NCI-H2227 (cell line): ENCODE results near the gene SIMC1.
"Not testable (repeated sequence)": the region's sequence is repeated elsewhere in the genome, so short reads cannot be mapped to it uniquely, and the experiment has no call there.

ENCODE experiments used
- DNase-seq: peaks from one replicate; lab custom pipeline; 2025; ENCODE audit not compliant: unreplicated experiment; lab: John Stamatoyannopoulos, UW

Gene SIMC1

DNA sequence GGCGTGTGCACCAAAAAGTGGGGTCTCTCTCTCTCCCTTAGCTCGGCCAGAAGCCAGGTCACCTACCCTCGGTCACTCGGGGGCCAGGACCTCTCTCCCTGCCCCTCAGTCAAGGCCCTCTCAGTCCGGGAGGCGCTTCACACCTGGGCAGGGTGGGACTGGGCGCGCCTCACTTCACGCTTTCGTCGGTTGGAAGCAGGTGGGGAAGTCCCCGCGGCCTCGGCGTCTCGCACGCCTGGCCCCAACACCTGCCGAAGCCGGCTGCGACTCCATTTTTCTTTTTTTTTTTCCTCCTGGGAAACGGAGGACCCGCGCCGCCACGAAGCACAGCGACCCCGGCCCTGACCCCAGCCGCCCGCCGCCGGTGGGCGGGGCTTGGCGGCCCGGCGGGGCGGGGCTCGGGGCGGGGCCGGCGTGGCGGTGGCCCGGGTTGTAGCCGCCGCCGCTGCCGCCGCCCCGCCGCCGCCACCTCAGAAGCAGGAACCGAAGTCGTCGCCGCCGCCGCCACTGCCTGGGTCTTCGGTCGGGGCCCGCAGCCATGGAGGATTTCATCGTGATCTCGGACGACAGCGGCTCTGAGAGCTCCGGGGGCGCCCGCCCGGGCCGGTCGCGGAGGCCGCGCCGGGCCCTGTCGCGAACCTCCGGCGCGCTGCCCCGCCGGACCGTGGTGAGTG, at the start of gene SIMC1:
Gene SIMC1, plus strand, starts transcription at position 454 of the 674 bp plus-strand sequence. Its CDS starts 85 bp downstream, at position 539.
- peak; percentile 24 for DNase-seq

DNA sequence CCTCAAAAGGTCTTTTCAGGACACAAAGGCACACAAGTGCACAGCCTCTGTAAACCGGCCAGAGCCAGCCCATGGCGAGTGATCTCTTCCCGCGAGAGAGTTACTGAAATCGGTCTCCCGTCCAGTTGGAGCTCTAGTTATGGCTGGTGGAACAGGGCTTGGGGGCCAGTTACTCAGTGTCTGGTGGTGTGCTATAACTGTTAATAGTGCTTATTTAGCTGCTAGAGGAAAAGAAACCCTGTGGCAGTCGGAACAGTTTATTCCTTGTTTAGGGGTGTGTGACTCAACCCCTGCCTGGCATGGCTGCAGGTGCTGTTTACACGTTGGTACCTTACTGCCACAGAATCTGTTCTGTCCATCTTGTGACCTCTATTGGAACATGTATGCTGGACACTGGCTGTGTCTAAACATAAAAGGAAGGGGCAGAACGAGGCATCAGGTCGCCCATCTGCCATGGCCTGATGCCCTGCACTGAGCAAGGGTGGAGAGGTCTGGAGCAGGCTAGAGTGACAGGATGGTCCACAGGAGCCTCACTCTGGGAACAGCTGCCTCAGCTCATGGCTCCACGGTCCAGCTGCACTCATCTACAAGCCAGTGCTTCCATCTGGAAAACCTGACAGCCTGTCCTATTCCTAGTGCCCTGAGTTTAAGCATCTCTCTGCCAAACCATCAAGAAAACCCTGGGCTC, 49.6 kb upstream of the SIMC1 start:
- DNase-seq = no peak

DNA sequence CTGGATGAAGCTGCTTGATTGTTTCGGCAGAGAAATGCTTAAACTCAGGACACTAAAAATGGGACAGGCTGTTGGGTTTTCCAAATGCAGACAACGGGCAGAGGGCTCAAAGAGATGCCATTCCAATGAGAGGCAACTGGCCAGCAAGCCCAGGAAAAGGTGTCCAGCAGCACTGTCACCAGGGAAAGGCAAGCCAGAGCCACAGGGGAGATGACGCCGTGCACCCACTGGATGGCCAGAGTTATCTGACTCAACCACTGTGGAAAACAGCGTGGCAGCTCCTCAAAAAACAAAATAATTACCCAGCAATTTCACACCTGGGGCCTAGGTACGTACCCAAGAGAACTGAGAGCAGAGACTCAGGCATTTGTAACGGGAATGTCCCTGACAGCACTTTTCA, 48.4 kb upstream of the SIMC1 start:
- DNase-seq = no peak

DNA sequence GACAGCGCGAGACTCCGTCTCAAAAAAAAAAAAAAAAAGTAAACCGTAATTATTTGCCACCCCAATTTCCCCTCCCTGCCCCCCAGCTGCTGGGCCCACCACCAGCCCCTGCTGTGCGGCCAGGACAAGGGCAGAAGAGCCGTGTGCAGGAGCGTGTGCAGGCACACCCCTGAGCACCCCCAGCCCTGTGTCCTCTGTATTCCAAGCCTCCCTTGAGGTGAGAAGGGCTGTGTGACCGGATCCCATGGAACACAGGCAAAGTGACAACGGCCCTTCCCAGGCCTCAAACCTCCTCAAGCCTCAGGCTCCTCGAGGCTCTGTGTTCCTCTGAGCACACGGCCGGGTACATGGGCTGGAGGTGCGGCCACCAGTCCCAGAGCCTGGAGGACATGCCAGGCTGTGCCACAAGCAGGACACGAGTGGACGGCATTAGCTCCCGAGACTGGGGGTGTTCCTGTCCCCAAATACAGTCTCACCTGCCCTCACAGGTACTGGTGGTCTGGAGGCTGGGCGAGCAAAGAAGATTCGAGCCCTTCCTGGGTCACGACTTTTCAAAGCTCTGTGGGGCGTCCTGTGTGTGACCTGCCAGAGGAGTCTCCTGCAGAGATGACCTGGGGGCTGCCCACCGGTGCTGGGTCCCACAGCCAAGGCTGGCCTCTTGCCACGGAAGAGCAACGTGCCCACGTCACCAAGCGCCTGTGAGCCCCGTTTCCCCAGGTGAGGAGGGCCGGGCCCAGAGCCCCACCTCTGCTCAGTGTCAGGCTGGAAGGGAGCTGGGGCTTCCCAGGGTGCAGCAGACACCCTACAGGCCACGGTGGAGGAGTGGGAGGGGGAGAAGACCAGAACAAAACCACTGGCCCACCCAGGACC, 47.1 kb upstream of the SIMC1 start:
- DNase-seq = no peak

DNA sequence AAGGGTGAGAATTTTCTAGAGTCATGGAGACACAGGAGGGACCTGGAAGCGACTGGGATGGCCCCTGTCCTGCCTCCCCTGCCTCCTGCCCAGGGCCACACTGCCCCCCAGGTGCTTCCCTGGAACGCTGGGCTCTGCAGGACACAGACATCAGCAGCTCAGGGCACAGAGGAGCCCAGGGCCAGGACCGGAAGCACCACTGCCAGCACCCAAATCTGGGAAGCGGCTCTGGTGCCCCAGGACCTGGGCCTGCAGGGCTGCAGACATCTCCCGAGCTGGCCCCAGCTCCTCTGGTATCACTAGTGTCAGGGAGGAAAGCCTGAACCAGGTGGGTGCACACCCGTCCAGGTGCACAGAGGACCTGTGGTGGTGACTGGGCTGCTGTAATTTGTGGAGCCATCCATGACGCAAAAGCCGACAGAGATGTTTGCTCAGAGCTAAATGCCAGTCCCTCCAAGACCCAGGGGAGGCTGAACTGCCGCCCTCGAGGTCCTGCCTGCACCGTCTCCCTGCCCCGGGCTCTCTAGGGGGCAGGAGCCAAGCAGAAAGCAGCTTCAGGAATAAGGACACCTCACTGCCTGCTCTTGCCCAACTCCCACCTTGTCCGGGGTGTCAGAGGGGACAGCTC, 46.0 kb upstream of the SIMC1 start:
- no peak for DNase-seq

DNA sequence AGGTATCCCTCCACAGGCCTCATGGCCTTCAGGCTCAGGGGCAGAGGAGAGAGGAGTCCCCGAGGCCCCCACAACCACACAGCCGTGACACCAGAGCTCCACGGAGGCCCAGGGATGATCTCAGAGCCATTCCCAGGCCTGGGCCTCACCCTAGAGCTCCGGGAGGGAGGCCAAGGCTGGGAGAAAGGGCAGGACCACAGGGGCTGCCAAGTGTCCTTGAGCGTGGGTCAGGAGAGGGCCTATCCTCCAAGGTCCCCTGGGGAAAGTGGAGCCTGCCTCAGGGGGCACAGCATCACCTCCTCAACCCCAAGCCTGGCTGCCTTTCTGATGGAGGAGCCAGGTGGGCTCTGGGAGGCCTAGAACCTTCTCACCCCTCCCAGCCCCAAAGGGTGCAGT, 45.5 kb upstream of the SIMC1 start:
- not testable (repeated sequence) for DNase-seq

DNA sequence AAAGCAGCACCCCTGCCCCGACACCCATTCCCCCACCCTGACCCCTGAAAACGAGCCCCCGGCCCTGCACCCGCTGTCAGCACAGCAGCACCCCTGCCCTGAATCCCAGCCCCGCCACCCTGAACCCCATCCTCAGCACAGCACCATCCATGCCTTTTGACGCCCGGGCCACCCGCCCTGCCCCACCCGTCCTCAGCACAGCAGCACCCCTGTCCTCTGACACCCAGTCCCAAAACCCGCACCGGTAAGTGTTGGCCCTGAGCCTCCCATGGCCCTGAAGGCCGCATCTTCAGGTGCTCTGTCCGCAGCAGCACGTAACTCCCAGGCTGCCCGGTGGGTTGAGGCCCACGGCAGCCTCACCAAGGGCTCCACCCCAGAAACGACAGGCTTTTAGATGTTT, 44.6 kb upstream of the SIMC1 start:
- DNase-seq = not testable (repeated sequence)

DNA sequence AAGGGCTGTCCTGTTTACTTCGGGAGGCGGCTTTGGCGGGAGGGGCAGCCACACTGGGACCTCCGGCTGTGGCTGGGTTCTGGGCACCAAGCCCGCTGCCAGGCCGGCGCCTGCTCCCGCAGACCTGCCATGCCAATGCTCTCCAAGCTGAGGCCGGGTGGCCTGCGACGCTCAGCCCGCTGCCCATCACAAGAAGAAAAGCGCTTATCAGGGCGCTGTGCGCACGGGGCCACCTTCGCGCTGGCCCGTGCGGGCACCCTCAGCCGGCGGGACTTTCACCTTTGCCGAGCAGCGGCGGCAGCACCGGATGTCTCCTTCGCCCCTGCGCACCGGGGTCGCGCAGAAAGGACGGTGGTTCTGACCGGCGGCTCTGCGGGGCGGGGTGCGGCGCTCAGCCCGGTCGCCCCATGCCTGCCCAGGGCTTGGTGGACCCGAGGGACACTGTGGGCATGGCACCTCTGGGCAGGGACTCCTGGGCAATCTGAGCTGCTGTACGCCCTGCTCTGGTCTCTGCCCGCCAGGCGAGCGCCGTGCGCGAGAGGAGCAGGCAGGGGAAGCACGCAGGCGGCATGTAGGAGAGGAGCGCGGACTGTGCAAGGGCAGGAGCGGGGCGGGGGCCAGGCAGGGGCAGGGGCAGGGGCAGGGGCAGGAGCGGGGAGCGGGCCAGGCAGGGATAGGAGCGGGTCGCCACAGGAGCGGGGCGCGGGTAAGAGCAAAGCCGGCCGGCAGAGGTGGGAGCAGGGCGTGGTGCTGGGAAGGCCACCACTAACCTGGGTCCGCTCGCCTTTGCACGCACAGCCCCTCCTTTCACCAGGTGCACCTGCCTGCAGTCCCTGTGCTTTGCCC, 43.8 kb upstream of the SIMC1 start:
- not testable (repeated sequence) for DNase-seq

DNA sequence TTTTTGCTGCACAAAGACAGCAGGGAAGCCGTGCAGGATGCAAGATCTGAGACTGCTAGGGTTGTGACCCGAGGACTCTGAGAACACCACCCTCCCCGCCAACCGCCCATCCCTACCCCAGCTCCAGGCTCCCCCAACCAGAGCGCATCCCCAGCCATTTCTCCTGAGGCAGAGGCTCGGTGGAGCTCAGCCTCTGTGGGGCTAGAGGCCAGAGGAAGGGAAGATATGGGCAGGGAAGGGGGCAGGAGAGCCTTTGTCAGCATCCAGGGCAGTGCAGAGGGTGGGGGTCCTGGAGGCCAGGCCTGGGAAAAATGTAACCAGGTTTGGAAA, 43.2 kb upstream of the SIMC1 start:
- DNase-seq = not testable (repeated sequence)

DNA sequence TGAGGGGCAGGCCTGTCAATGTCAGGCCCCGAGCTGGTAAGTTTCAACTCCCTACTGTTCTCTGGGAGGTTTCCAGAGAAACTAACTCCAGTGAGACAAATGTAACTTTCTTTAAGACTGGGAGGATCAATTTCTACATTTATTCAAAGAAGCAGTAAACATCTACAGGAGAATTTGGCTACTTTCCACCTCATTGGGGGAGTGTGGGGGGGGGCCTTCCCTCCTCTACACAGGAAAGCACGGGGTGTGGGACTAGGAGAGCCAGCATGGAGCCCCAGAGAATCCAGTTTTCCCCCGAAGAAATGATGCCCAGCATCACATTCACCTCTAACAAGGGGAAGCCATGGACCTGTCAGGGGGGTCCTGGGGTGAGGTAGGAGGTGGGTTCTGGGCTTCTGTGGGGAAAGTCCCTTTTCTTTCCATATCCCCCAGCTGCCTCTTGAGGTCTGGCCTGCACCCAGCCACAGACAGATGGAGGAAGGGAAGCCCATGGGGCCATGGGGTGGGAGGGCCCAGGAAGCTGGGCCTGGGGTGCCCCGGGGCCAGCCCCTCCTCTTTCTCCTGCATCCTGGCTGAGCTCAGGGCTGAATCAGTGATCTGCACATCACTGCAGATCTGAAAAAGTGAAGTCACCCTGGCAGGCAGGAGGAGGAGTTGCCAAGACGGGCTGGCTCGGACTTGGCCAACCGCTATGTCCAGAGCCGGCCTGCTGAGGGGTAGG, 42.6 kb upstream of the SIMC1 start:
- not testable (repeated sequence) for DNase-seq

DNA sequence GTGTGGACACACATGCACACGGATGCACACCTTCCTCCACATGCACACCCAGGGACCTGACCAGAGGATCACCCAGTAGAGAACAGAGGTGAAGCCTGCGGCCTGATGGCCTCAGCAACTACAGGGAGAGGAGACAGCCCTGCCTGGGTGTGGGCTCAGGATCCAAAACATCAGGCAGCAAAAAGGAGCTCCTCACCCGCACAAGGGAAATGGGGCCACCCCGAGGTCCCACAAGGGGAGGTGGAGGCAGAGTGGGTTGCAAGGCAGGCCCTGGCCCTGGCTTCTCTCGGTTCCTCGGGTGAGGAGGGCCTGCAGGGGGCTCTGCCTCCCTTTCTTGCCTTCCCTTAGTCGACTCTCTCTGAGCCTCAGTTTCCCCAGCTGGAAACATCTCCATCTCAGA, 41.4 kb upstream of the SIMC1 start:
- not testable (repeated sequence) for DNase-seq

DNA sequence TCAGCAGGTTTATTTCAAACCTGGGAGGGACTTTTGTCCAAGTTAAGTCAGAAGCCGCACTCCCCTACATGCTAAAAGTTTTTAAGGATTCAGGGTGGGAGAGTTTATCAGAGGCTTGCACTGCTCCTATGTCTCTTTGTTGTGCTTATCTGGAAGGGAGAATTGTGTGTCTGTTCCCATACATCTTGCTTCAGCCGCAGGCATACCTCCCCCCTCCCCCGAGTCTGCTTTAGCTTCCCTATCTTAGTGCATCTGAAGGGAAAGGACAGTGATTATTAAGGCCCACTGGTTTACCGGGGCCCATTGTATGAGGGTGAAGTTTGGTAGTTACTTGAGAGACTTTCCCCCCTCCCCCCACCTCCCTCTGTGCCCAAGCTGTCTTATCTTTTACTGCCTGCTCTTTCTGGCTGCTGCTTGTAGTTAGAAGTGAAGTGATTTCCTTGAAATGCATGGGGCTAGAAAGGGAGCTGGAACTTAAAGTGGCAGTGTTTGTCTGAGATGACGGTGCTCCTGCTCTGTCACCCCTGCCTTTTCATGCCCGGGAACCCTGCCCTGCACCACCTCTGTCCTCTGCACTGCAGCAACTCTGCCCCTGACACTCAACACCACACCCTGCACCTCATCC, 40.9 kb upstream of the SIMC1 start:
- DNase-seq = not testable (repeated sequence)

DNA sequence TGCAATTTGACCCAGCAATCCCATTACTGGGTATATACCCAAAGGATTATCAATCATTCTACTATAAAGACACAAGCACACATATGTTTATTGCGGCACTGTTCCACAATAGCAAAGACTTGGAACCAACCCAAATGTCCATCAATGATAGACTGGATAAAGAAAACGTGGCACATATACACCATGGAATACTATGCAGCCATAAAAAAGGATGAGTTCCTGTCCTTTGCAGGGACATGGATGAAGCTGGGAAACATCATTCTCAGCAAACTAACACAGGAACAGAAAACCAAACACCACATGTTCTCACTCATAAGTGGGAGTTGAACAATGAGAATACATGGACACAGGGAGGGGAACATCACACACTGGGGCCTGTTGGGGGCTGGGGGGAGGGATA, 39.9 kb upstream of the SIMC1 start:
- not testable (repeated sequence) for DNase-seq

DNA sequence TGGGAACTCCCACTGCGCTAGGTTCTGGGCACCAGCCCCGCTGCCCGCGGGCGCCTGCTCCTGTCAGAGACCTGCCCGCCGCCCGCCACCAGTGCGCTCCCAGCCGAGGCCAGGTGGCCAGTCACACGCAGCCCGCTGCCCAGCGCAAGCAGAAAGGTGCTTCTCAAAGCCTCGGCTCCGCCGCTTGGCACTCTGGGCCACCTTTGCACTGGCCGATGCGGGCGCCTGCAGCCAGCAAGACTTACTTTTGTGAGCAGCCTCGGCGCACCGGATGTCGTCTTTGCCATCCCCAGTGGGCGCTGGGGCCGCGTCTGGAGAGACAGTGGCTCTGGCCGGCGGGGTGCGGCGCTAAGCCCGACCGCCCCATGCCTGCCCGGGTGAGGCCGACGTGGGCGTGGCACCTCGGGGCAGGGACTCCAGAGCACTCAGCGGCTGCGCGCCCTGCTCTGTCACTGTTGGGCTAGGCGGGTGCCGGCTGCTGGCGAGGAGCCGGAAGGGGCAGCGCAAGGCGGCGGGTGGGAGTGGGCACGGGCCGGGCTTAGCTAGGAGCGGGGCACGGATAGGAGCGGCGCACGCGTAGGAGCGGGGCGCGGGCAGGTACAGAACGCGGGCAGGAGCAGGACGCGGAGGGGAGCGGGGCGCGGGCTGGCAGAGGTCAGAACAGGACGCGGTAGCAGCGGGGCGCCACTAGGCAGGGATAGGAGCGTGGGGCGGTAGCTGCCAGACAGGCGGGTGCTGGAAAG, 39.1 kb upstream of the SIMC1 start:
- DNase-seq = peak; percentile 5

DNA sequence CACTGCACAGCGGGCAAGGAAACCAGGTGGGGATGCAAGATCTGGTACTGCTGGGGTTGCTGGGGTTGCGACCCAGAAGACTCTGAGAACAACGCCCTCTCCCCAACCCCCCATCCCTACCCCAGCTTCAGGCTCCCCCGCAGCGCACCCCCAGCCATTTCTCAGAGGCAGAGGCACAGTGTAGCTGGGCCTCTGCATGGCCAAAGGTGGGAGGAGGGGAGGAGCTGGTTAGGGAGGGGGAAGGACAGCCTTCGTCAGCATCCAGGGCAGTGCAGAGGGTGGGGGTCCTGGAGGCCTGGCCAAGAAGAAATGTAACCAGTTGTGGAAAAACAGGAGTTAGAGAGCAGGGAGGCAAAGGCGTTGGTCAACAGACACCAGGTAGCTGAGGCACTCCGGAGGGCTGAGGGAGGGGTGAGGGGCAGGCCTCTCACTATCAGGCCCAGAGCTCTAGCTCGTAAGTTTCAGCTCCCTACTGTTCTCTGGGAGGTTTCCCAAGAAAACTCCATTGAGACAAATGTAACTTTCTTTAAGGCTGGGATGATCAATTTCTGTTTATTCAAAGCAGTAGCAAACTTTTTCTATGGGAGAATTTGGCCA, 38.3 kb upstream of the SIMC1 start:
- not testable (repeated sequence) for DNase-seq

DNA sequence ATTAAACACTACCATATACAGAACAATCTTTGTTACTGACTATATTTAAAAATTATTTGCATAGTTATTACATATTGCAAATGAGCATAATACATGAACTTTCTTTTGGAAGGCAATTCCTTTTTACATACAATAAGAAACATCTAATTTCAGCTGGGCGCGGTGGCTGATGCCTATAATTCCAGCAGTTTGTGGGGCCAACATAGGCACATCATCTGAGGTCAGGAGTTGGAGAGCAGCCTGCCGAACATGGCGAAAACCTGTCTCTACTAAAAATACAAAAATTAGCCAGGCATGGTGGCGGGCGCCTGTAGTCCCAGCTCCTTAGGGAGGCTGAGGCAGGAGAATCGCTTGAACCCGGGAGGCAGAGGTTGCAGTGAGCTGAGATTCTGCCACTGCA, 36.4 kb upstream of the SIMC1 start:
- DNase-seq = no peak

DNA sequence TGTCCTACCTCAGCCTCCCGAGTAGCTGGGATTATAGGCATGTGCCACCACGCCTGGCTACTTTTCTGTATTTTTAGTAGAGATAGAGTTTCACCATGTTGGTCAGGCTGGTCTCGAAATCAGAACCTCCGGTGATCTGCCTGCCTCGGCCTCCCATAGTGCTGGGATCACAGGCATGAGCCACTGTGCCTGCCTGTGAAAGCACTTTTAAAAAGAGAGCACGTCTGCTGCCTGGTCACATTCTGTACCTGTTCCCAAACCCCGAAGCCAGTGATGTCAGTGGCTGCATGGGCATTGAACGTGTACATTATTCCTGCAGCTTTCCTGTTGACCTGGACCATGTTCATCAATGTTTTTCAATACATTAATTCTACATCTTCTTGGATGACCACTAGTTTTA, 35.1 kb upstream of the SIMC1 start:
- no peak for DNase-seq

DNA sequence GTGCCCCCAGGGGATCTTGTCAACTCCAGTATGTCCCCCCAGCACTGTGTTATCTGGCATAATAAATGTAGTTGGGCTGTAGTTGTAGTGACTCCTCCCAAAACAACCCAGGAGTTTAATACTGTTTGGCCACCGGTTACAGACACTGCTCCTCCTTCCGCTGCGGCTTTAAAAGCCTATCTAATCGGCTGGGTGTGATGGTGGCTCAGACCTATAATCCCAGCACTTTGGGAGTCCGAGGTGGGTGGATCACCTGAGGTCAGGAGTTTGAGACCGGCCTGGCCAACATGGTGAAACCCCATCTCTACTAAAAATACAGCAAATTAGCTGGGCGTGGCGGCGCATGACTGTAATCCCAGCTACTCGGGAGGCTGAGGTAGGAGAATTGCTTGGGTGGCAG, 34.7 kb upstream of the SIMC1 start:
- not testable (repeated sequence) for DNase-seq
